ENCODE data around the gene ADIG.

The ADIG gene

DNA sequence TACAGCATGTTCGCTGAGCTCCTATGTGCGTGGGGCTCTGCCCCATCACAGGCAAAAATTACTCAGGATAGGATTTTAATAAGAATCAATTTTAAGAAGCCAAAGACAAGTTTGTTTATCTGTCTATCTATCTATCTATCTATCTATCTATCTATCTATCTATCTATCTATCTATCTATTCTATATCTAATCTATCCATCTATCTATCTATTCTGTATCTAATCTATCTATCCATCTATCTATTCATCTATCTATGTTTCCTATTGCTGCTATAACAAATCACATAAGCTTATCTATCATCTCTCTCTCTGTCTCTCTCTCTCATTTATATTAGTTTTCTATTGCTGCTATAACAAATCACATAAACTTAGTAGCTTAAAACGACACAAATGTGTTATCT lies 22.3 kb downstream of the ADIG start:
- no peak for DNase-seq

DNA sequence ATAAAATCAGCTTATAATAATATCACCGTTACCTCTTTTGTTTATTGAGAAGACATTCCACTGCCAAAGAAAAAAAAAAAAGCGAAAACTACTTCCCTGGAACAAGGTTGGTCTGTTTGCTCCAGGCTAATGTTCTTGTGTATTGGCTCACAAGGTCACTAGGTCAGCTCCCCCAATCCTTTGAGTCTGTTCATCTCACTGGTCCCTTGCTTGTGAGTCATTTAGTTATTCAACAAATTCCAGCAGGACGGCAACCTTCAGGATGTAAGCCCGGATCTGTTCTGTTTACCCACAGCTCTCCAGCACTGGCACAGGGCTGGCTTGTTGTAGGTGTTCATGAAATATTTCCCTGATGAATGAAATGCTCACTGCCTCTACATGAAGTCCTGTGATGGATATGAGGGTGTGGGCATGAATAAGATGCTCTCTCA lies 23.9 kb downstream of the ADIG start:
- peak; percentile 68 for DNase-seq

DNA sequence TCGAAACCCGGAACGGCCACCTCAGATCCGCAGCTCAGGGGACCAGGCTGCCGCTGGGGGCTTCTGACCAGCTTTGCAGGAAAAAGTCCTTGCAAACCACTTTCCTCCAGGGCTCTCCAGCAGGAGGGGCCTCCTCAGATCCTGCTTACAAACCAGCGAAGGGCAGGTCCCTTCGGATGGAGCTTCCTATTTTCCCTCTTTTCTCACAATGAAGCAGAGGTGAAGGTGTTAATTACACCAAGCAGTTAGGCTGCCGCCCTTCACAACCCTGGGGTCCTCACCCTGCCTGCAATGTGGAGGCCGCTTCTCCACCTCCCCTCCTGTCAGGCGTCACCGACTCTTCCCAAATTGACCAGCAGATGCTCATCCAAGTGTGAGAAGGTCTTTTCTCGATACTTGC lies 26.4 kb downstream of the ADIG start:
- no peak for DNase-seq

DNA sequence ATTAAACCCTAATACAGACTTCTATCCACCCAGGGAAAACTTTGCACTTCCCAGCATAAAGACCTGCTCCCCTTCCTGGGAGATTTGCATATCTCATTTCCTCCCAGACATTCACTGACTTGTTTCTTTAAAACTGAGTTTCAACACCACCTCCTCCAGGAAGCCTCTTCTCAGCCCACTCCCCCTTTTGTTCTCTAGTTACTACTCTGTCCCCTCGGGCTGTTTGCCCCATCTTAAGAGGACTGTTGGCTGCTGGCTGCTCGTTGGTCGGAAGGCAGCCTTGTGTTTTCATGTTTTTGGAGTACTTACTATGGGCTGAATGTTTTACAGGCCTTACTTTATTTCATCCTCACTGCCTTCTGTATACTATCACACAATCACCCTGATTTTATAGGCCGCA lies 27.2 kb downstream of the ADIG start:
- no peak for DNase-seq

DNA sequence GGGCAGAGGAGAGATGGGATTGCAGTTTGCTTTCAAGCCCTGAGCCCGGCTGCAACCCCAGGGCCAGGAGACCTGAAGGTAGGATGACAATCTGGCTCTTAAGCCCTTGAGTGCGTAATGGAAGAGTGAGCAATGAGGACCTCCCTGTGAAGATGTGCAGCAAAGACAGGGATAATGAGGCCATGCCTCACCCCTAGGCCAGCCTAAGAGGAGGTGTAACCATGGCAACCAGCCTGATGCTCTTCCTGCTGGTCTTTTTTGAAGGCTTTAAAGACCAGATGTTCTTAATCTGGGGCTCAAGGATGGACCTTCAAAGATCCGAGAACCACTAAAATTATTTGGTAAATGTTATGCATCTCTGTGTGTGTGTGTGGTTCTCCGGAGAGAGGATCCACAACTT lies 28.8 kb downstream of the ADIG start:
- no peak for DNase-seq

DNA sequence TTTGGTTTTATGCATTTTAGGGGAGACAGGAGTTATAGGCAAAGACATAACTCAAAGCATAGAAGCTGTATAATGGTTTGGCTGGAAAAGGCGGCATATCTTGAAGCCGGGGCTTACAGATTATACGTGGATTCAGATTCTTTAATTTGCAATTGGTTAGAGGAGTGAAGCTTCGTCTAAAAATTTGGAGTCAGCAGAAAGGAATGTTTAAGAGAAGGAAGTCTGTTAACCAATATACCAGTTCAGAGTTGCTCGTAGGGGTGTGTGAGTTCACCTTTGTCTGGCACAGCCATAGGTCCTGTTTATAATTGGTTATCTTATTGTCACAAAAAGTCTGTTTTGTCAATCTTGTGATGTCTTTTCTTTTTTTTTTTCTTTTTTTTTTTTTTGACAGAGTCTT lies 29.5 kb downstream of the ADIG start:
- peak; percentile 41 for DNase-seq

DNA sequence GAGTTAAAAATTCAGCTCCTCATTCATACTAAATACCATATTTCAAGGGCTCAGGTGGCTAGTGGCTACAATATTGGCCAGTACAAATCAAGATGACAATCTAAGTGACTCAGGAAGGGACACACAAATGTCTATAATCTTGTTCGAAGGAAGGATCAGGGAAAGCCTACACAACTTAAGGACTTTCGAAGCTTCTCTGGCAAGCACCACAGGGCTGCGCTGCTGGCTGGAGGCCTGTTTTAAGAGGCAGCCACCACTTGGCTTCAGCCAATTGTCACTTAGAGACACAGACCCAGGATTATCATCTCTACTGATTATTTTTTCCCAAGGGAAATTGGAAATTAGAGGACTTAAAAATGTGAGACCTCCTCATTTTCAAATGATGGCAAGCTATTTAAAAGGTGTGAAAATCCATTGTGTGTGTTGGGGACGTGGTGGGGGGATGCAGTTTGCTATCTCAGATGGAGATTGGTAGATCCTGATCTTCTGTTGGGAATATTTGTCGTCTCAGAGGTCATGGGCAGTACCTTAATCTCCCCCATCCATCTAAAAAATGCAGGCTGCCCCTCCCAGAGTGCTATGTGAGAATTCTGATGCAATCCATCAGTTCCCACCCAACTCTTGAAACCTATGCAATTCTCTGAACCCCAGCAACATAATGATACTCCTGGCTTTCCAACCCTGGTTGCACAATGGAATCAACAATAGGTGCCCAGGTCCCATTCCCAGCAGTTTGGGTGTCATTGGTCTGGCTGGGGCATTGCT lies 31.9 kb downstream of the ADIG start:
- DNase-seq = no peak

DNA sequence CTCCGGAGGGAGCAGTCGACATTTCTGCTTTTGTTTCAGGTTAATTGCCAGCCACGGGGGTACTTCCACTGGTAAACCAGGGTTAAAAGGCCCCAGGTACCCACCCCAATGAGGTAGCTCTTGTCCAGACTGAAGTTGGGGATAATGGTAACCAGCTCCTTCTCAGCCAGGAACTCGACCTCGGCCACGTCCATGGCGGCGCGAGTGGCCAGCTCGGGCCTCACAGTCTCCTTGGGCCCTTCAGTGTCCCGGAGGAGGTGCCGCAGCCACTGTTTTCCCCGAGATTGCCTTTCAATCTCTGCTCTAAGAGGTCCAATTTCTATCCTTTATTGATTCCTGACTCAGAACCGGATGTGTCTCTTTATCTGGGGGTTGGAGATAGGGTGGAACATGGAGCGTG lies 34.3 kb downstream of the ADIG start:
- no peak for DNase-seq

DNA sequence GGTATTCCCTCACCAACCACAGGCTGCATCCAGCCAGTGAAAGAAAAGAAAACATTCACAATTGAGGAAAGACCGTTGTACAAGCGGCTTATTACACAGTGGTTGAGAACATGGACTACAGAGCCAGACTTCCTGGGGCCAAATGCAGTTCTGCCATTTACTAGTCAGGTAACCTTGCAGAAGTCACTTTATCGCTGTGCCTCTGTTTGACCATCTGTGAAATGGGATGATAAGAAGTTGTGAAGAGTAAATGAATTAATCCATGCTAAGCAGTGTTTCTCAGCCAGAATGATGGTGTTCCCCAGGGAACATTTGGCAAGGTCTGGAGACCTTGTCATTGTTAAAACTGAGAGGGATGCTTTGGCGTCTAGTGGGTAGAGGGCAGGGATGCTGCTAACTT lies 35.5 kb downstream of the ADIG start:
- no peak for DNase-seq

DNA sequence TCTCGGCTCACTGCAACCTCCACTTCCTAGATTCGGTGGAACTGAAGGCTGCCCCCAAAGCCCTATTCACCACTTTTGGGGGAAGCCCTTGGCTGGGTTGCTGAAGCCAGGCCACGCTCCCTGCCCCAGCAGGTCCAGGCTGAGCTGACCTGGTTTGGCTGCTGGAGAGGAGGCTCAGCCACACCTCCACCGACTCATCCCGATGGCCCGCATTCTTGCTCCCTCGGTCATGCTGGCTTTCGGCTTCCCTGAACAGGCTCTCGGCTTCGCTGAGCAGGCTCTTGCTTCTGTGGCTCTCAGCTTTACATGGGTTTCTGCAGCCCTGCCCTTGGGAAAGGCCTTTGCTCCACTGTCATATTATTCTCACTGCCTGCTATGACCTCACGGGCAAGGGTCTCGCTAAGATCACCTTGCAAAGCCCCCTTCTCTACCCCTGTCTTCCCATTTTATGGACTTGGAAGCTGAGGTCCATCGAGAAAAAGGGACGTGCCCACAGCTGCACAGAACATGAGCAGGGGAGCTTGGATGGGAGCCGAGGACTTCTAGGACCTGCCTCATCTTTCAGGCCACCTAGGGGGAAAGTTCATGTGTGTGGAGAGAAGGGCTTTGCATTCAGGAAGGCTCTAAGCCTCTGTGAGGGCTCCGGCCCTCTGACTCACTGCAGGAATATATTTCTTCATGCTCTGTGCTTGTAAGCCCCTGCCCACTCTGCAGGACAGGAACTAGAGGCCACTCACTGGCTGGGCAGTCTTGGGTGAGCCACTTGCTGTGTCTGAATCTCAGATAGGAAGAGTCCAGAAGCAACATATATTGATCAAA lies 36.2 kb downstream of the ADIG start:
- peak; percentile 57 for DNase-seq

DNA sequence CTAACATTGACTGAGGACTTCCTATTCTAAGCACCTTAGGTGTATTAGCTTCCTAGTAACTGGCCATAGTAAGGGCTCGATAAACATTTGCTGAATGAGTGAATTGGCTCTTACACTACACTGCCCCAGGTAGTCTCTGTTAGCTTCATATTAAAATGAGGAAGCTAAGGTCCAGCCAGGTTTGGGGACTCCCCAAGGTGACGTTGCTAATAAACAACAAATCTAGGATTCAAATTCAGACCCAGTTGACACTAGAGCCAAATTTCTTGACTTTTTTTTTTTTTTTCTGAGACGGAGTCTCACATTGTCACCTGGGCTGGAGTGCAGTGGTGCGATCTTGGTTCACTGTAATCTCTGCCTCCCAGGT lies 36.8 kb downstream of the ADIG start:
- DNase-seq = no peak

DNA sequence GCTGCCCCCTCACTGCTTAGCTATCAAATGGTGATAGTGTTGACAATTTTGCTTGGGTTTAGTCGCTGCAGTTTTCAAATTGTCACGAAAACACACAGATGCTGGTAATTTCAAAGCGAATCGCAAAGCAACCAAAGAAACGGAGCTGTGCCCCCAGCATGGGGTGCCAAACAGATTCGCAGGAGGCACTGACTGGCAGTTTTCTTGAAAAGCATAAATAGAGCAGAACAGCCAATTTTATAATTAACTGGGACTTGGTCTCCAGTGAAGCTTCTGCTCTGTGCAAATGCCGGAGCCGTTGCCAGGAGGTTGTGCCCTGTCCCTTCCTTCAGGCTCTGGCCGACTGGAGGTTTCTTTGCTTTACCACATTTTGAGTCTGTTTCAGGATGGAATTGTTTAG lies 39.4 kb downstream of the ADIG start:
- DNase-seq = no peak

DNA sequence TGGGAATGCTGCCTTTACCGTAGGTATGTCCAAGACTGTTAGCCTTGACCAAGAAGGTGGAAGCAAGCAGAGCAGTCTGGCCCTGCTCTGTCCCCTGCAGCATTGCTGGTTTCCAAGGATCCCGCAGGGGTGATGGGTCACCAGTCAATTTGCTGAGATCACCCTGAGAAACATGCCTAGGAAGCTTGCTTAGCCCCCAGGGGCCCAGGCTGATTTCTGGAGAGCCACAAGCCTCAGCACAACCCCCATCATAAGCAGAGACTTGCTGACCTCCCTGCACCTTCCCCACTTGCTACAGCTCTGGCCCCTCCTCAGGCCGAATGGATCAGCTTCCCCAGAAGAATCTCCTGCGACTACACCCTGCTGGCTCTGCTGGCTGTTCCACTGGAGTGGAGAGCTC lies 42.1 kb downstream of the ADIG start:
- no peak for DNase-seq

DNA sequence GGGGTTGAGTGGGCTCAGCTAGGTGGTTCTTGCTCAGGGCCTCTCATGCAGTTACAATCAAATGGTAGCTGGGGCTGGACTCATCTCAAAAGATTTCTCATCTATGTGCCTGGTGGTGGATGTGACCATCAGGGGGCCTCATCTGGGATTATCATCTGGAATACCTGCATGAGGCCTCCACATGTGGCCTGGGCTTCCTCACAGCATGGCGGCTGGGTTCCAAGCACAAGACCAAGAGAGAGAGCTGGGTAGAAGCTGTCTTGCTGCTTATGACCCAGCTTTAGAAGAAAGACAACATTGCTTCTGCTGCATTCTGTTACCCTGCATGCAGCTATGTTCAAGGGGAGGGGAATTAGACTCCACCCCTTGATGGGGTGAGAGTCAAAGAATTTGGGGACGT lies 43.1 kb downstream of the ADIG start:
- no peak for DNase-seq

DNA sequence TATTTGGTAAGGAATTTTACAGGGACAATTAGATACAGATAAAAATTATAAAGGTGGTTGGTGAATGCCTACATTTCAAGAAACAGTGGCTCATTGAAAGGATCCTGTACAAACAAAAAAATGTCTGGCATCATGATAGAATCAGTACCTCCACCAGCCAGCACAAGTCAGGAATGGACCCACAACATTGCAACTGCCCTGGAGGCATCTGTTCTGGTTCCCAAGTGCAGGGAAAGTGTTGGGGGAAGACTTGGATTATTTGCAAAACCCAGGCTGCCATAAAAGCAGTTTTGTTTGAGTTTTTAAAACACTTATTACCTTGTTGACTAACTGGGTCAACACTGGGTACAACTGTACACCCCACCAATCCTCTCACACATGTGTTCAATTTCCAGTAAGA lies 44.9 kb downstream of the ADIG start:
- no peak for DNase-seq

DNA sequence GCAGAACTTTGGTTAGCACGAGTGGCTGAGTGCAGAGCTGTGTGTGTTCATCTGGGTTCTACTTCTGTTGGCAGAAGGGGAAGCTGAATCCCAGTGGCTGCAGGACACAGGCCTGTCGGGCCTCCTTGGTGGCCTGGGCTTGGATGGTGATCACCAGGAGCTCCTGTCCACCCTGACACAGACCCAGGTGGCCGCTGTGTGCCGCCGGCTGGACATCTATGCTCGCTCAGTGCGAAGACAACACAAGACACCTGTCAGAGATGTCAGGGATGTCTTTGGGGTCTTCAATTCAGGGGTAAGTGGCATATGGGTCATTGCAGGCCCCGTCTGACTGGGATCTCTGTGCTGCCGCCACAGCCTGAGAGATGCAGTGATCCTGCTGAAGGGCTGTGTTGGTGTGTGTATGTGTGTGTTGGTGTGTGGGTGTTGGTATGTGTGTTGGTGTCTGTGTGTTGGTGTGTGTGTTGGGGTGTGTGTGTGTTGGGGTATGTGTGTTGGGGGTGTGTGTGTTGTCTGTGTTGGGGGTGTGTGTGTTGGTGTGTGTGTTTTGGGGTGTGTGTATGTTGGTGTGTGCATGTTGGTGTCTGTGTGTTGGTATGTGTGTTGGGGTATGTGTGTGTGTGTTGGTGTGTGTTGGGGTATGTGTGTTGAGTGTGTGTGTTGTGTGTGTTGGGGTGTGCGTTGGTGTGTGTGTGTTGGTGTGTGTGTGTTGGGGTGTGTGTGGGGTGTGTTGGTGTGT lies 46.1 kb downstream of the ADIG start:
- DNase-seq = no peak

DNA sequence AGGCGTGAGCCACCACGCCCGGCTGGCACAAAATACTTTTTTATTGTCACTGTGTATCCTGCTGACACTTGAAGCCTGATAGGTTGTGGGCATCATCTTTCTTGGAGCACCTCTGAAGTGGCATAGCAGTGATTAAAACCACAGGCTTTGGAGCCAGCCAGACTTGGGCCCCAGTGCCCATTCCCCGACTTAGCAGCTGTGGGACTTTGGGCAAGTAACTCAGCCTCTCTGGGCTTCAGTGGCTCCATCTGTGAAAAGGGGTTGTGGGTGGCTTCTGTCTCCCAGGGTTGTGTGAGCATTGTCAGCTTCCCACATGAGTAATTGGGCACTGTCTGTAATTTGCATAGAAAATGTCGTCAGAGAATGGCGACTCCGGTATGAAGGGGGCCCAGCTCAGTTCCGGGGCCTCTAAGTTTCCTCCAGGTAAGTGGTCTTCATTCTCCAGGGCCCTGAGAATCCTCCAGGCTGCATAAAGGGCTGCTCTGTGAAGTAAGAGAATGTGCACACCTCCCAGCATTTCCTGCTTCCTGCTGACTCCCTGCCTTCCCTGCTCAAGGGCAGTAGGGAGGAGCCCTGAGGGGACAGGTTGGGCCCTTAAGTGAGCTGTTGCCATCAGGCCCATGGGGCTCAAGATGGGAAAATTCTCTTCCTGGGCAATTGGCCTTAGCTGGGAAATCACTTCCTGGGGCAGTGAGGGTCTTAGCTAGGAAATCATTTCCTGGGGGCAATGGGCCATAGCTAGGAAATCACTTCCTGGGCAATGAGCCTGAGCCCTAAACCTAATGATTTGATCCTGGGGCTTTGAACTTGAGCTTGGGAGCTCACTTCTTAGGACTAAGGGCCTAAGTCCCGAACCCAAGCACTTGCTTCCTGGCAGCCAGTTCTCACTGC lies 47.8 kb downstream of the ADIG start:
- no peak for DNase-seq

DNA sequence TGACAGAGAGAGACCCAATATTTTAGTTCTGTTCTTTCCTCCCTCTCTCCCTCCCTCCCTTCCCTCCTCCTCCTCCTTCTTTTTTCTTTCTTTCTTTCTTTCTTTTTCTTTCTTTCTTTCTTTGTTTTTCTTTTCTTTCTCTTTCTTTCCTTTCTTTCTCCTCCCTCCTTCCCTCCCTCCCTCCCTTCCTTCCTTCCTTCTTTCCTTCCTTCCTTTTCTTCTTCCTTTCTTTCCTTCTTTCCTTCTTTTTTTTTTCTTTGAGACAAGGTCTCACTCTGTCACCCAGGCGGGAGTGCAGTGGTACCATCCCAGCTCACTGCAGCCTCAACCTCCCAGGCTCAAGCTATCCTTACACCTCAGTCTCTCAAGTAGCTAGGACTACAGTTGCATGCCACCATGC lies 49.0 kb downstream of the ADIG start:
- no peak for DNase-seq

DNA sequence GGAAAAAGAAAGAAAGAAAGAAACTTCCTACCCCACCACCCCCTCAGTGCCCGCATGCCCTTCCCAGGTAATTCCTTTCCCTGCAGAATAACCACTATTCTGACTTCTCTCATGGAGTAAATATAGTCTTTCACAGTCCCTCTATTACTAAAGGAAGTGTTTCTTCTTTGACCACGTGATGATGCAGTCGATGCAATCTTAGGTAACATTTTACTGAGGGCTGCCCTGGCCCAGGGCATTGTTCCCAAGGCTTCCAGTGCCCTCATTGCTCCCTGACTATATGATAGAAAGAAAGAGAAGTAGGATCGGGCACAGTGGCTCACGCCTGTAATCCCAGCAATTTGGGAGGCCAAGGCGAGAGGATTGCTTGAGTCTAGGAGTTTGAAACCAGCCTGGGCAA lies 49.7 kb downstream of the ADIG start:
- DNase-seq = no peak

DNA sequence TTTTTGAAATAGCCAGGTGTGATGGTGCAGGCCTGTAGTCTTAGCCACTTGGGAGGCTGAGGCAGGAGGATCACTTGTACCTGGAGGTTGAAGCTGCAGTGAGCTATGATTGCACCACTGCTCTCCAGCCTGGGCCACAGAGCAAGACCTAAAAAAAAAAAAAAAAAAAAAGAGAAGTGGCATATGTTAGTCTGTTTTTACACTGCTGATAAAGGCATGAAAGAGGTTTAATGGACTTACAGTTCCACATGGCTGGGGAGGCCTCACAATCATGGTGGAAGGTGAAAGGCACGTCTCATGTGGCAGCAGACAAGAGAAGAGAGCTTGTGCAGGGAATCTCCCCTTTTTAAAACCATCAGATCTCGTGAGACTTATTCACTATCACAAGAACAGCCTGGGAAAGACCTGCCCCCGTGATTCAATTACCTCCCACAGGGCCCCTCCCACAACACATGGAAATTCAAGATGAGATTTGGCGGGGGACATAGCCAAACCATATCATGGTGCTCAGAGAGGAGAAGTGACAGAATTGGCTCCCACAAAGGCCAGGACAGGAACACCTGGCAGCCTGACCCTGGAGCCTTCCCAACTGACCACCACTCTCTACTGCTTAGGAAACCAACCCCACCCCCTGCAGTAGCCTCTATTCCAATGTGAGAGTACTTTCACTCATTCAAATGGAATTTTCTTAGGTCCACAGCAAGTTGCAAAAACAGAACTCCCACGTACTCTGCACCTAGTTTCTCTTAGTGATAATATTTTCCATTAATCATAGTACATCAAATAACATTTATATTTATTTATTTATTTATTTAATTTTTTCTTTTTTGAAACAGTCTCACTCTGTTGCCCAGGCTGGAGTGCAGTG lies 50.4 kb downstream of the ADIG start:
- no peak for DNase-seq

DNA sequence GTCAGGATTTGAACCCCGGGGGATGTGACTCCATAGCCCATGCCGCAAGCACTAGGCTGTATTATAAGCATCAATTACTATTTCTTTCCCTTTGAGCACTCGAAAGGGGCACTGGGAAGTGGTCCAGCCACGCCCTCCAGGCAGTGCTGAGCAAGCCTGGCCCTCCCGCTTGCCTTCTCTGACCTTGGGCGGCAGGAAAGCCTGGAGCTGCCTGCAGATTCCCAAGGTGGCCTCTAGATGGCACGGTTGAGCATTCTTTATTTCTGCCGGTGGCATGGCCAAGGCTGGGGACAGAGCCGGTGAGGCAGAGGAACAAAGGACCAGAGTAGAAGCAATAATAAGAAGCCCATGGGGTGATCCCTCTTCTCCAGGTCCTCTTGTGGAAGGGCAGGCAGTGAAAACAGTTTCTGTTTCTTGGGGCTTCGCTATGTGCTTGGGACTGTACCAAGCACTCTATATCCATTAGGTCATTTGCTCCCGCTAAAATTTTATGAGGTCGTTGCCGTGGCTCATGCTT lies 52.6 kb downstream of the ADIG start:
- peak; percentile 42 for DNase-seq

Data from HCEC 1CT (cell line).